Psoas muscle (tissue), 8 donors: Measurements from ENCODE around the gene CHD3. TPM values are rescaled to one million over a fixed set of nuclear protein-coding genes. Genes with fewer than 3 reads are reported as not detected.

Source experiments
- ATAC-seq, 4 donors: fragments of 200-7000 bp; cut with Tn5 transposase; one replicate each; pipeline ENCODE4 v1.9.1; 2020; ENCODE audit warnings: moderate library complexity in 3 of 4, mild to moderate bottlenecking in 2 of 4
- DNase-seq, 2 donors: peaks; one replicate each; pipeline ENCODE4 v3.0.0-alpha.2; 2020
- H3K27ac ChIP-seq: fragments of 200-600 bp; one replicate; pipeline ENCODE4 v1.8.0; 2022
- H3K27me3 ChIP-seq, 3 donors: fragments of 200-600 bp in 1 of 3; one replicate each; pipeline versions ENCODE4 v1.6.1 to v1.8.0; 2013 to 2022; ENCODE audit warnings: low read length in 2 of 3, mild to moderate bottlenecking in 2 of 3, moderate library complexity in 1 of 3; ENCODE audit not compliant: insufficient read depth in 3 of 3
- H3K36me3 ChIP-seq, 2 donors: fragments of 200-600 bp in 1 of 2; one replicate each; pipeline versions ENCODE4 v1.6.1 to v1.8.0; 2013 to 2022; ENCODE audit warnings: low read depth in 1 of 2, mild to moderate bottlenecking in 1 of 2, moderate library complexity in 1 of 2; ENCODE audit not compliant: insufficient read depth in 1 of 2
- H3K4me1 ChIP-seq: fragments of 200-600 bp; one replicate; pipeline ENCODE4 v1.8.0; 2022
- H3K4me3 ChIP-seq: fragments of 200-600 bp; one replicate; pipeline ENCODE4 v1.8.0; 2022; ENCODE audit warnings: mild to moderate bottlenecking
- H3K9me3 ChIP-seq: fragments of 200-600 bp; one replicate; pipeline ENCODE4 v1.8.0; 2022
- WGBS, 3 donors: extraction: QIAGEN DNeasy Blood & Tissue Kit; methylation state at CpG; one replicate each; pipeline versions ENCODE4 v1.1.6 to v1.1.7; 2013; 5-methylcytosine and 5-hydroxymethylcytosine counted together
- intact Hi-C, 2 donors: fragments of 100-400 bp; cut with DNase I; formaldehyde crosslinking; loops; one replicate each; pipeline versions ENCODE4 v1.11.0 to v1.14.2; 2022
- polyA plus RNA-seq, 3 donors: library from polyadenylated mRNA; stranded (reverse); fragments of 200-250 nt; gene quantifications; one replicate each; pipeline ENCODE4 v1.2.3, GENCODE V29; 2013
- total RNA-seq, 4 donors: library from RNA; stranded (reverse); fragmentation: NEBNext Ultra II Directional in 2 of 4; extraction: Animal tissue kit (Norgen Biotek cat#: 25700) in 2 of 4; gene quantifications; one replicate each; pipeline versions ENCODE4 v1.2.1 to v1.2.4, GENCODE V29; 2021 to 2023
- TF ChIP-seq, protein P1 (sequence below): fragments of 200-600 bp; IDR thresholded peaks from one replicate; pipeline ENCODE4 v1.8.0; 2022; ENCODE audit warnings: antibody characterized with exemption
- donor health status: healthy with polysubstance abuse.
- donor health status: DM: no; HTN: no; CAD: no; lungs with moderate emphysema.
- donor health status: Bipolar disorder and iron deficiency.
- donor health status: healthy.
- donor health status: DM: yes; HTN: yes; CAD: no.
- donor health status: DM: no; HTN: no; CAD: no.
- donor health status: DM: no; HTN: no; CAD: no.
- donor health status: DM: yes; HTN: yes; CAD: no.

CHD3 gene
- total and polyA plus RNA-seq, 7 donors = 3.3 to 13.1 (median 6.9) TPM

DNA sequence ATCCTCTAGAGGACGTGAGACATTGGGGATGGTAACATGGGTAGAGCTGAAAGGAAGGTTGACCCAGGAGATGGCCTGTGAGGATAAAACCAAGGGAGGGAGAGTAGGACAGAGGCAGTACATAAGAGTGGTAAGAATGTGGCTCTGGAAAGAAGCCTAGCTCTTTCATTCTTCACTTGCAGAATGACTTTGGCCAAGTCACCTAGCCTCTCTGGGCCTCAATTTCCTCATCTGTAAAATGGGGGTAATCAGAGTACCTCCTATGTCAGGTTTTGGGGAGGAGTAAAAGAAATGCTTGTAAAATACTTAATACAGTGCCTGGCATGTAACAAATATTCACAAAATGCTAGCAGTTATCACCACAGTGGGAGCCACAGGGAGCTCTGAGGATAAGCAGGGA lies 47.7 kb upstream of the CHD3 start:
- ATAC-seq (no peak), DNase-seq (no peak)
- Histone ChIP-seq H3K36me3 (peaks cover 0 to 19% of the 10 kb centered on the region in 2 donors), H3K27ac (peak overlapping the region; percentile 99), H3K4me3 (peak overlapping the region; percentile 81), H3K27me3 (no peaks in the 10 kb centered on the region), H3K4me1 (peaks cover 47% of the 10 kb centered on the region), H3K9me3 (no peaks in the 10 kb centered on the region)
- TF ChIP-seq, protein P1, sequence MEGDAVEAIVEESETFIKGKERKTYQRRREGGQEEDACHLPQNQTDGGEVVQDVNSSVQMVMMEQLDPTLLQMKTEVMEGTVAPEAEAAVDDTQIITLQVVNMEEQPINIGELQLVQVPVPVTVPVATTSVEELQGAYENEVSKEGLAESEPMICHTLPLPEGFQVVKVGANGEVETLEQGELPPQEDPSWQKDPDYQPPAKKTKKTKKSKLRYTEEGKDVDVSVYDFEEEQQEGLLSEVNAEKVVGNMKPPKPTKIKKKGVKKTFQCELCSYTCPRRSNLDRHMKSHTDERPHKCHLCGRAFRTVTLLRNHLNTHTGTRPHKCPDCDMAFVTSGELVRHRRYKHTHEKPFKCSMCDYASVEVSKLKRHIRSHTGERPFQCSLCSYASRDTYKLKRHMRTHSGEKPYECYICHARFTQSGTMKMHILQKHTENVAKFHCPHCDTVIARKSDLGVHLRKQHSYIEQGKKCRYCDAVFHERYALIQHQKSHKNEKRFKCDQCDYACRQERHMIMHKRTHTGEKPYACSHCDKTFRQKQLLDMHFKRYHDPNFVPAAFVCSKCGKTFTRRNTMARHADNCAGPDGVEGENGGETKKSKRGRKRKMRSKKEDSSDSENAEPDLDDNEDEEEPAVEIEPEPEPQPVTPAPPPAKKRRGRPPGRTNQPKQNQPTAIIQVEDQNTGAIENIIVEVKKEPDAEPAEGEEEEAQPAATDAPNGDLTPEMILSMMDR = no peak
- intact Hi-C loops = loop anchor here (5.0 to 10.0 kb wide), 2 partner anchors 216 to 359 kb away; partner anchors contain the start of genes POLR2A (in 1 of the 2), SAT2 (in 1 of the 2) and SLC35G6 (in 1 of the 2)
- 61 to 76% (median 64%) methylated on average over 1 of the region's 1 CpG for WGBS, 3 donors

DNA sequence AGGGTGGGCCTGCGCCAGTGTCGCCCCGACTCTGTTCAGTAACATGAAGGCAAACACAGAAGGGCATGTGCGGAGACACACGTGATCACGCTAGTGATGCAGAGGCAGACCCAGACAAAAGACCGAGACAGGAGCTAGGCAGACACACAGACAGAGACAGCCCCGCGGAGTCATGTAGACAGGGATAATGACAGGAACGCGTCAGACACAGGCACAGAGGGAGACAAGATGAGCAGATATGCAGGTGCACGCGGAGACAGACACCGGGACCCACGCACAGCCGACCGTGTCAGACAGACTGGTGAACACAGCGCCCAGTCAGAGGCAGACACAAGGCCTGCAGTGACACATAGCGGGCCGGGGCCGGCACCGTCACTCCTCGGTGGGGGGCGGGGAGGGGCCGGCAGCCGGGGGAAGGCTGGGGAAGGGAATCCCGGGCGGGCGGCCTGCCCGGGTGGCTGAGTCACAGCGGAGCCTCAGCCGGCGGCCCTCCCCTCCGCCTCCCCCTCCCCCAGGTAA lies 47.1 kb upstream of the CHD3 start:
- peaks cover 0 to 25% of the 10 kb centered on the region in 2 donors for H3K36me3 ChIP-seq
- peak overlapping the region; percentile 81 for H3K4me3 ChIP-seq
- DNase-seq (peak; percentile 96 to 97), ATAC-seq (peak; percentile 70 to 74 (median 72))
- H3K27ac ChIP-seq = peak overlapping the region; percentile 99
- 2 to 7% (median 2%) methylated on average over 22 to 34 of the region's 34 CpGs for WGBS, 3 donors
- TF ChIP-seq, protein P1 = no peak
- no peaks in the 10 kb centered on the region for H3K9me3 ChIP-seq
- peaks cover 49% of the 10 kb centered on the region for H3K4me1 ChIP-seq
- H3K27me3 ChIP-seq = no peaks in the 10 kb centered on the region
- intact Hi-C loops = loop anchor here (5.0 to 10.0 kb wide), 2 partner anchors 217 to 359 kb away; partner anchors contain the start of genes POLR2A (in 1 of the 2), SAT2 (in 1 of the 2) and SLC35G6 (in 1 of the 2)

DNA sequence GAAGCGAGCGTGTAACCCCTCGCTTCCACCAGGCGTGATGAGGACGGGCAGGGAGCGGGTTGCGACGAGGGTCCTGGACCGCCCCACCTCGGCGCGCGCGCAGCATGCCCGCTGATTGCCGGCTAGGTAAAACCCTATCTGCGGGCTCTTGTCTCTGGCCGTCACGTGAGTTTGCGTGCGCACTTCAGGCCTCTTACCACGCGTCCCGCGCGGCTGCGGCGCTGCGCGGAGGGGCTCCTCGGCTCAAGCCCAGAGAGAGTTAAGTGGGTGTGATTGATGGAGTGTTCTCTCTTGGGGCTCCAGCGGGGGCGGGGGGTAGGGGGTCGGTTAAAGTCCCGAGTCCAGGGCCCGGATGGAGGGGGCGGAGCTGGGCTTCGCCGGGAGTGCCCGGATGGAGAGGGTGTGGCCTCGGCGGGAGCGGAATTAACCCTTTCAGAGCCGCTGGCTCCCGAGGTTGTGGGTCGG lies 46.6 kb upstream of the CHD3 start:
- peak; percentile 72 to 78 (median 76) for ATAC-seq
- Histone ChIP-seq H3K27ac (peak overlapping the region; percentile 99), H3K27me3 (no peaks in the 10 kb centered on the region), H3K9me3 (no peaks in the 10 kb centered on the region), H3K4me3 (peak overlapping the region; percentile 81), H3K36me3 (peaks cover 0 to 29% of the 10 kb centered on the region in 2 donors), H3K4me1 (peaks cover 49% of the 10 kb centered on the region)
- intact Hi-C loops = loop anchor here (5.0 to 10.0 kb wide), 2 partner anchors 217 to 360 kb away; partner anchors contain the start of genes POLR2A (in 1 of the 2), SAT2 (in 1 of the 2) and SLC35G6 (in 1 of the 2)
- TF ChIP-seq, protein P1 = no peak
- peak; percentile 93 to 96 for DNase-seq
- 0 to 1% (median 0%) methylated on average over 27 to 46 of the region's 46 CpGs for WGBS, 3 donors

DNA sequence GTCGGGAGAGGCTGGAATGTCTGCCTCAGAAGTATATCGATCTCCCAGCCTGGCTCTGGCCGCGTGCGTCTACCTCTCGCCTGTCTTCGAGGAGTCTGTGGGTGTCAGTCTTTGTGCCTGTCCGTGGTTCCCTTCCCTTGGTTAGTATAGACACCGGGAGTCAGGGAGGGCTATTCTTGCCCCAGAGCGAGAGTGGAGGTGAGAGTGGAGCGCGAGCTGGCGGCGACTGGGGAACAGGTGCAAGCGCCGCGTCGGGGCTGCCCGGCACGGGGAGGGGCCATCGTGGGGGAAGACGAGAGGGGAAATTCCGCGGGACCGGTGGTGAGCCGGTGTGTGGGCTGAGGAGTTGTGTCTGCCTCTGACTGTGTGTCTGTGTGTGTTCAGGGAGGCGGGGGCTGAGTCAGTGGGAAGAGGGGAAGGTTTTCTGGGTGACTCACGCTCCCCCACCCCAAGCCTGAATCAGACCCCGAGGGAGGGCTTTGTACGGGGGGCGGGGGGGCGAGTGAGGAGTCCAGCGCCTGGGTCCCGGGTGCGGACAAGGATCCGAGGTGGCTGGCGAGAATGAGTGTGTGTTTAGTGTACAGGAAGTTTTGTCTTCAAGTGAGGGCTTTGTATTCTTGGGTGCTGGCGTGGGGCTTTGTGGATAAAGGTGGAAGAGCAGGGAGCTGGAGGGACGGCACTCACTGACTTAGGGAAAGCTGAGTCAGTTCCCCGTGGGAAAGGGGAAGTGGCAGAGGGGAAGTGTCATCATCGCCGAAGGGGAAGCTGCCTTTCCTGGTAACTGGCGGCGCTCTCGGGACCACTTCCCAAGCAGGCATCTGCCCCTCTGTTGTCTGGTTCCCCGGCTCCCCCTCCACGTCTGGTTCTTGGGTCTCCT lies 46.0 kb upstream of the CHD3 start:
- H3K36me3 ChIP-seq = peaks cover 0 to 34% of the 10 kb centered on the region in 2 donors
- WGBS, 3 donors = 0 to 1% (median 0%) methylated on average over 46 to 47 of the region's 47 CpGs
- H3K27me3 ChIP-seq = no peaks in the 10 kb centered on the region
- no peaks in the 10 kb centered on the region for H3K9me3 ChIP-seq
- H3K27ac ChIP-seq = peak overlapping the region; percentile 99
- H3K4me1 ChIP-seq = peaks cover 45% of the 10 kb centered on the region
- intact Hi-C loops = loop anchor here (1.0 to 10.0 kb wide), 3 partner anchors 15 to 360 kb away; partner anchors contain the start of genes NAA38 (in 1 of the 2), POLR2A (in 1 of the 2), SAT2 (in 1 of the 2) and SLC35G6 (in 1 of the 2)
- TF ChIP-seq, protein P1 = no peak
- ATAC-seq (peak; percentile 36 to 47 (median 38)), DNase-seq (peak; percentile 86 to 88)
- H3K4me3 ChIP-seq = peak overlapping the region; percentile 81
